GM21526 (cell line): ENCODE data around the gene SAMD8.
"Not testable (repeated sequence)": the region's sequence is repeated elsewhere in the genome, so short reads cannot be mapped to it uniquely, and the experiment has no call there.

Source experiments
- ATAC-seq: cut with Tn5 transposase; IDR thresholded peaks from one replicate; pipeline ENCODE4 v1.9.1; 2021; ENCODE audit warnings: moderate library complexity; ENCODE audit not compliant: unreplicated experiment, low FRiP score

SAMD8 gene

DNA sequence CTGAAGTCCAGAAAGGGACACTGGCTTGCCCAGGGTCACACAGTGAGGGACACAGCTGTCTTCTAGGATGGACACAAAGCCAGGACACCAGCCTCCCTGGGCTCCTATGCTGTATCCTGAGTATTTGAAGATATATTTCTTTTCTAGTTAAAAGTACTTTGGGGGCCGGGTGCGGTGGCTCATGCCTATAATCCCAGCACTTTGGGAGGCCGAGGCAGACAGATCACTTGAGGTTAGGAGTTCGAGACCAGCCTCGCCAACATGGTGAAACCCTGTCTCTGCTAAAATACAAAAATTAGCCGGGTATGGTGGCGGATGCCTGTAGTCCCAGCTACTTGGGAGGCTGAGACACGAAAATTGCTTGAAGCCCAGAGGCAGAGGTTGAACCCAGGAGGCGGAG is 4.6 kb upstream of the SAMD8 start:
- ATAC-seq, result not testable (repeated sequence)

DNA sequence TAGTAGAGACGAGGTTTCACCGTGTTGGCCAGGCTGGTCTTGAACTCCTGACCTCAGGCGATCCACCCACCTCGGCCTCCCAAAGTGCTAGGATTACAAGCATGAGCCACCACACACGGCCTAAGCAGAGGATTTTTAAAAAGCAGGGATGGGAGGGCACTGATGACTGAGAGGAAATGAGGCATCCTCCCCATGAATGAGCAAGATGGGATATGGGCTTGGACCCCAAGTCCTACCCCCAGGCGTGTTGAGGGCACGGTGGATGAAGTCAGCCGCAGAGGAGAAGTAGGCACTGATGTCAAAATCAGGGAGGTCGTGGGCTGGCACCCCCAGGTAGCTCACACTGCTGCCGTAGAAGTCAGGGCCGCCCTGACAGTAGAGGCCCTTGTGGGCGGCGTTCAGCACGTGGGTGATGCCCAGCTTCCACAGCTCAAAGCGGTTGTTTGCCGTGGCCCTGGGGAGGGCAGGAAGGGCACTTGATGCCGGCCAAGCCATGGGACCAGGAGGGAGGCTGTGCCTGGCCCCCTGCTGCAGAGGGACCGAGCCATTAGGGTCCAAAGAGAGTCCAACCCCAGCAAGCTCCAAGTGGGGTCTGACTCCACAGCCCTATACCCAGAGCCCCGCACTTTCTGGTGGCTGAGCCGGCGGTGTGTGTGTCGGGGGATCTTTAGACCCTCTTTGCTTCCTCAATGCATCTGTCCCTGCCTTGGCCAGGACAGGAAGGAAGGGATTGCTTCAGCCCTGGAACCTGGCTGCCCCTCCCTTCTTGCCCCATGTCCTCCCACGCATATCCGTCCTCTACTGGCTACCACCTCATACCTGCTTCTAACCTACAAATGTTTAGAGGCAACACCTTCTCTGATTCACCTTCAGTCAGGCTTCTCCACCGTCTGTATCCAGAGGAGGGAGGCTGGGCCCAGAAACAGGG is 3.4 kb upstream of the SAMD8 start:
- no peak for ATAC-seq

GRCh38 chr10:75108684-75109458 is 2.6 kb upstream of the SAMD8 start:
- ATAC-seq, result no peak

GRCh38 chr10:75109459-75109778 is 2.0 kb upstream of the SAMD8 start:
- ATAC-seq, result no peak

- ATAC-seq, result no peak
Measured at GRCh38 chr10:75110006-75110632, 1.3 kb upstream of the SAMD8 start.

- peak; percentile 29 for ATAC-seq
Measured at GRCh38 chr10:75111907-75112679, 637 bp downstream of the SAMD8 start.

GRCh38 chr10:75115137-75115536 is 3.7 kb downstream of the SAMD8 start:
- ATAC-seq, result no peak

DNA sequence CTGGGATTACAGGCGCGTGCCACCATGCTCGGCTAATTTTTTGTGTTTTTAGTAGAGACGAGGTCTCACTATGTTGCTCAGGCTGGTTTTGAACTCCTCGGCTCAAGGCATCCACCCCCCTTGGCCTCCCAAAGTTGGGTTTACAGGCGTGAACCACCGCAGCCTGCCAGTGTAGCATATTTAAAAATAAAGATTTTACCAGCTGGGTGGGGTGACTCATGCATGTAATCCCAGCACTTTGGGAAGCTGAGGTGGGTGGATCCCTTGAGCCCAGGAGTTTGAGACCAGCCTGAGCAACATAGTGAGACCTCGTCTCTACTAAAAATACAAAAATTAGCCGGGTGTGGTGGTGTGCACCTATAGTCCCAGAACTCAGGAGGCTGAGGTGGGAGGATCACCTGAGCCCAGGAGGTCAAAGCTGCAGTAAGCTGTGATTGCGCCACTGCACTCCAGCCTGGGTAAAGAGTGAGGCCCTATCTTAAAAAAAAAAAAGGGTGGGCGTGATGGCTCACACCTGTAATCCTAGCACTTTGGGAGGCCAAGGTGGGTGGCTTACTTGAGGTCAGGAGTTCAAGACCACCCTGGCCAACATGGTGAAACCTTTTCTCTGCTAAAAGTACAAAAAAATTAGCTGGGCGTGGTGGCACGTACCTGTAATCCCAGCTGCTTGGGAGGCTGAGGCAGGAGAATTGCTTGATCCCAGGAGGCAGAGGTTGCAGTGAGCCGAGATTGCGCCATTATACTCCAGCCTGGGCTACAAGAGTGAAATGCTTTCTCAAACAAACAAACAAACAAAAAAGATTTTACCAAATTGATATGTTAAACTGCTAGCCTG is 5.7 kb downstream of the SAMD8 start:
- not testable (repeated sequence) for ATAC-seq

DNA sequence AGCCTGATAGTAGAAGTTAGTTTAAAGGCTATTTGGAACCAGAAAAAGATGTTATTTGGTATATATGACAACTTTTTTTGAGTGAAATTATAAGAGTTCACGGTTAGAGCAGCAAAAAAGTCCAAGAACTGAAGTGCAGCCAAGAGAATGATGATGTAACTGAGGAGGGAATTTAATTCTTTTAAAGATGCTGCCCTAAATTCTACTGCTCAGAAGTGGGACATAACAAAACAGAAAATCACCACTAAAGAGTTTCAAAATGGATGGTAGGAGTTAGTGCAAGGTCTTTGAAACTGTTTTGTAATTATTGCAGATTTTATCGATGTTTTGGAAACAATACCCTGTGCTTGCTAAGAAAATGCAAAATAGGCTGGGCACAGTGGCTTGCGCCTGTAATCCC is 6.5 kb downstream of the SAMD8 start:
- no peak for ATAC-seq

- ATAC-seq, result not testable (repeated sequence)
Measured at GRCh38 chr10:75119444-75120066, 8.1 kb downstream of the SAMD8 start.

DNA sequence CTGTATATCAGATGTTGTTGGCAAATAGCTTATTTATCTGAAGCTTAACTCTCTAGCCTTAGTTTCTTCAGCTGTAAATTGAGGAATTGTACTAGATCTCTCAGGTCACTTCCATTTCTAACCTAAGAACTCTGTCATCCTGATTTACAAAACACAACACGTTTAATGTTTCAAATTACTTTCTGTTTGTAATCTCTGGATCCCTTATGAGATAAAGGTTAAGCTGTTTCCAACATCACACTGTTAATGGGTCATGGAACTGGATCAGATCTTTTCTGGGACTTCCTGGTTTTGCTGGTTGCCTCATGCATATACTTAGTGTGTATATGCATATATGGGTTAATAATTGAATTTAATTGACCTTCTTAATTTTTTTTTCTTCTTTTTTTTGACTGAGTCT is 9.9 kb downstream of the SAMD8 start:
- ATAC-seq, result no peak

DNA sequence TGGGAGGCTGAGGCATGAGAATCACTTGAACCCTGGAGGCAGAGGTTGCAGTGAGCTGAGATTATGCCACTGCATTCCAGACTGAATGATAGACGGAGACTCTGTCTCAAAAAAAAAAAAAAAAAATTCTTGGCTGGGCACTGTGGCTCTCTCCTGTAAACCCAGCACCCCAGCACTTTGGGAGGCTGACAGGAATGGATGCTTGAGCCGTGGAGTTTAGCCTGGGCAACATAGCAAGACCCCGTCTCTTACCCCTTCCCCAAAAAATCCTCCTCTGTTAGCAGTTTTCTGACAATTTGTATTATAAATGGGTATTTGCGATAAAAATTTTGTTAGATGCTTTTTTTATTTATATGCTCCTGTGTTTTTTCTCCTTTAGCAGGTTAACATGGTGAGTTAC is 11.0 kb downstream of the SAMD8 start:
- no peak for ATAC-seq

- no peak for ATAC-seq
Measured at GRCh38 chr10:75123088-75123682, 11.7 kb downstream of the SAMD8 start.

- no peak for ATAC-seq
Measured at GRCh38 chr10:75126277-75126676, 14.8 kb downstream of the SAMD8 start.

DNA sequence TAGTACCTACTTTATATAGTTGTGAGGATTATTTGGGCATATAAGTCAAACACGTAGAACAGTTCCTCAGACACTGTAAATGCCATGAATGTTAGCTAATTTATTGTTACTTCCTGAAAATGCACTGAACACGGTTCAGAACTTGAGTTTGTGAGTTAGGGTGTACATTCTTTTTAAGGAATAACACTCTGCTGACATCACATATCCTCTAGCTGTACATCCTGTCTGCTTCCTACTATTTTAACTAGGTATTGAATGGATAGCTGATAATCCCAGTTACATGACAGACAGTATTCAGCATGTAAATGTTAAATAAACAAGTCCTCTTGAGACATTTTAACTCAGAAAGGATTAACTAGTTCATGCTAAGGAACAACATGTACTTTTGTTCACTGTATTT is 16.0 kb downstream of the SAMD8 start:
- ATAC-seq, result no peak

GRCh38 chr10:75128985-75129384 is 17.5 kb downstream of the SAMD8 start:
- not testable (repeated sequence) for ATAC-seq

DNA sequence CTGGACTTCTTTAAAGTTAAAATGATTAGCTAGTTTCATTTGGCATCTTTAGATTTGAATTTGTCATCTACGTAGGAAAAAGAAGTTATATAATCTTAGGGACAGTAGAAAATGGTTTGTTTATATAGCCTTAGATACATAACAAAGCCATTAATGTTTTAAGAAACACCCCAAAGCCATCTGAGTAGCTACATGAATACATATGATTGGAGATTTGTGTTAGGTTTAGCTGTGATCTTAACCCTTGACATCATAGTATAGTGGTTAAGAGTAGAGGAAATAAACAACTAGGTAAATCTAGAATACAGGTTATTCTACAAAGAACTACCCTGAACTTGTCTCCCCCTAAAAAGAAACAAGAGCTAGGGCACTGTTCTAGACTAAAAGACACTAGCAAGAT is 18.1 kb downstream of the SAMD8 start:
- ATAC-seq, result no peak

DNA sequence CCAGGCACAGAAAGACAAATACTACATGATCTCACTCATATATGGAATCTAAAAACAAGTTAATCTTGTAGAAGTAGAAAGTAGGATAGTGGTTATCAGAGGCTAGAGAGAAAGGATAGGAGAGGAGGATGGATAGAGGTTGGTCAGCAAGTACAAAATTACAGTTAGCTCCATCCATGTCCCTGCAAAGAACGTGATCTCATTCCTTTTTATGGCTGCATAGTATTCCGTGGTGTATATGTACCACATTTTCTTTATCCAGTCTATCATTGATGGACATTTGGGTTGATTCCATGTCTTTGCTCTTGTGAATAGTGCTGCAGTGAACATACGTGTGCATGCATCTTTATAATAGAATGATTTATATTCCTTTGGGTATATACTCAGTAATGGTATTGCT is 22.2 kb downstream of the SAMD8 start:
- ATAC-seq, result not testable (repeated sequence)

DNA sequence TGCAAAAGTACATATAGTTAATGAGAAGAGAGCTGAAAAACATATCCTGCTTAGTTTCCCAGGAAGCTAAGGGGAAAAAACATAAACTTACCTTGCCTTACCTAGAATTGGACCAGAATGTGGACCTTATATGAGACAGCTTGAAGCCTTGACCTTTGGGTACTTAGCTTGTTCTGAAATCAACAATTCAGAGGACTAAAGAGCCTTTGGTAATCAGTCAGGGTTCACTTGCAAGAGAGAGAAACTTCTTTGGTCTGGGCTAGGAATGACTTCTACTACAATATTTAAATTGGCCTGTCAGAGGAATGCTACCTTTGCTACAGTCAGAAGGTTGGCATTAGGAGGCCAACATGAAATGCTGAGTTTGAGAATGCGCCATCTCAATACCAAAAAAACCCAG is 24.9 kb downstream of the SAMD8 start:
- ATAC-seq, result no peak
